Measurements from ENCODE around the gene SAT2.
"Not testable (repeated sequence)": the region's sequence is repeated elsewhere in the genome, so short reads cannot be mapped to it uniquely, and the experiment has no call there.

Gene SAT2

DNA sequence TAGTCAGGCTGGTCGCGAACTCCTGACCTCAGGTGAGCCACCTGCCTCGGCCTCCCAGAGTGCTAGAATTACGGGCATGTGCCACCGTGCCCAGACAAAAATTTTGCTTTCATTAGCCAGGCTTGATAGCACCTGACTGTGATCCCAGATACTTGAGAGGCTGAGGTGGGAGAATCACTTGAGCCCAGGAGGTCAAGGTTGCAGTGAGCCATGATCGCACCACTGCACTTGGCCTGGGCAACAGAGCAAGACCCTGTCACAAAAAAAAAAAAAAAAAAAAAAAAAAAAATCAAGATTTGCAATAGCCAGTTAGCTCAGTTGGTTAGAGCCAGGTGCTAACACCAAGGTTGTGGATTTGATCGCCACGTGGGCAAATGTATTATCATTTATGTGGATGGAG is 6.8 kb downstream of the SAT2 start:
- H3K4me3 Mint-ChIP-seq, result no peak overlapping the region
- no peaks in the 10 kb centered on the region for H3K36me3 Mint-ChIP-seq
- H3K4me1 Mint-ChIP-seq (ENCODE audit: low read depth), result no peaks in the 10 kb centered on the region
- H3K27ac Mint-ChIP-seq, result no peak overlapping the region
- no peaks in the 10 kb centered on the region for H3K27me3 Mint-ChIP-seq
- no peaks in the 10 kb centered on the region for H3K9me3 Mint-ChIP-seq (ENCODE audit: low read depth)

DNA sequence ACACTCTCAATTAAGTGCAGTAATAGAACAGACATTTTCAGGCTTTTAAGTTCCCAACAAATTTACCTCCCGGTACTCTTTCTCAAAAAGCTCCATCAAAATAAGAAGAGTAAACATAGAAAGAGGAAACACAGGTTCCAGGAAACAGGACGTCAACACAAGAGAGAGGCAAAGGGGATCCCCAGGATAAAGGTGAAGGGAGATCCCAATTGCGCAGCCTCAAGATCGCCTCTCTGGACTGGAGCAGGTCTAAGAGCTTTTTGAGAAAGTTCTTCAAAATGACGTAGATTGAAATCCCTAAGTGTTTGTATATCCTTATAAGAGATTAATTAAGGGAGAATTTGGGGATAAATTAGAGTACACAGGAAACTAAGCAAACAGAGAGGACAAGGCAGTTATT is 9.0 kb downstream of the SAT2 start:
- Mint-ChIP-seq H3K4me1 (ENCODE audit: low read depth) (peaks cover 4% of the 10 kb centered on the region), H3K27ac (no peak overlapping the region), H3K36me3 (no peaks in the 10 kb centered on the region), H3K9me3 (ENCODE audit: low read depth) (no peaks in the 10 kb centered on the region), H3K27me3 (no peaks in the 10 kb centered on the region), H3K4me3 (no peak overlapping the region)

DNA sequence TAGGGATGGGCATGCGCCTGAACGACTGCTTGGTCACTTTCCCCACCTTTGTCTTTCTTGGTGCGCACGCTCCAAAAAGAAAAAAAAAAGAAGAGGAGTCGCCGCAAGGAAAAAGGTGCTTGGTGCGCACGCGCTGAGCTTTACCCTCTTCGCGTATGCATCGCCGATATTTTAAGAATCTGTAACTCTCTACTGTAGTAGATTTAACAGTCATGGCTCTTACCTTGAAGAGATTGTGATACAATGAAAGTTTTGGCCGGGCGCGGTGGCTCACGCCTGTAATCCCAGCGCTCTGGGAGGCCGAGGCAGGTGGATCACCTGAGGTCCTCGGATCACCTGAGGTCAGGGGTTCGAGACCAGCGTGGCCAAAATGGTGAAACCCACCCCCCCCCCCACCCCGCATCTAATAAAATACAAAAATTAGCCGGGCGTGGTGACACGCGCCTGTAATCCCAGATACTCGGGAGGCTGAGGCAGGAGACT is 12.3 kb downstream of the SAT2 start:
- H3K9me3 Mint-ChIP-seq (ENCODE audit: low read depth), result no peaks in the 10 kb centered on the region
- peaks cover 3% of the 10 kb centered on the region for H3K36me3 Mint-ChIP-seq
- peak overlapping the region; percentile 85 for H3K27ac Mint-ChIP-seq
- peak overlapping the region; percentile 83 for H3K4me3 Mint-ChIP-seq
- peaks cover 31% of the 10 kb centered on the region for H3K4me1 Mint-ChIP-seq (ENCODE audit: low read depth)
- no peaks in the 10 kb centered on the region for H3K27me3 Mint-ChIP-seq

DNA sequence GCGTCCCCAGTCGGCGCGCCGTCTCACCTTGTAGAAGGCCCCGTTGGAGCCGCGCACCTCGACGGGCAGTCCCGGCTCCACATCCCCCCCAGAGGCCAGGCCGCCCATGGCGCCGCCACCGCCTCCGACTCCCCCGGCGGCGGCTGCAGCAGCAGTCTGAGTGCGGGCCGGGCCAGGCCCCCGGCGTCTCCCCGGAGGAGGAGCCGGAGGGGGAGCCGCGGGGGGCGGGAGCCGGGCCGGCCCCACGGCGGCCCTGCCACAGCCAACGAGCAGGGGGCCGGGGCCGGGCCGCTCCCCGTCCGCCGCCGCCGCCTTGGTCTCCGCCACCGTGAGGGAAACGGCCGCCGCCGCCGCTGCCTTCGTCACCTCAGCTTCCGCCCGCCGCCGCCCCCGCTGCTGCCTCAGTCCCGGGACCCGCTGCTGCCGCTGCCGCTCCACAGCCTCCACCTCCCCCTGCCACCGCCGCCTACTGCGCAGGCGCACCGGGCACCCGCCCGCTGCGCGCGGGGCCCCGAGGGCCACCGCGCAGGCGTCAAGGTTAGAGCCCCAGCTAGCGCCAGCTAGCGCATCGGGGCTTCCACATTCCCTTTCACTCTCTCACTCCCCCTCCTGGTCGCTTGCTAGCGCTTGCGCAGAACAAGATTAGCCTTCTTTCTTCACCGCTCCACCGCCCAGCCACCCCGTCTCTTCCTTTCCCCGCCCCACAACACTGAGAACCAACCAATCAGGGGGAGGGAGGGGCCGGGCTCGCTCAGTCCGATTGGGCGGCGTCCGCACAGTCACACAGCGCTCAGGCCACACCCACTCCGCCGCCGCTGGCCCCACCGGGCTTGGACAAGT is 13.0 kb downstream of the SAT2 start, which contains the start of gene FXR2:
TSS of gene FXR2 (minus strand) at position 473 of the 840 bp plus-strand sequence. CDS start at position 108, 365 bp downstream.
- Mint-ChIP-seq H3K4me1 (ENCODE audit: low read depth) (peaks cover 33% of the 10 kb centered on the region), H3K27me3 (no peaks in the 10 kb centered on the region), H3K9me3 (ENCODE audit: low read depth) (no peaks in the 10 kb centered on the region), H3K4me3 (peak within 1 kb of the TSS; percentile 95), H3K27ac (peak within 1 kb of the TSS; percentile 92), H3K36me3 (peaks cover 3% of the 10 kb centered on the region)

DNA sequence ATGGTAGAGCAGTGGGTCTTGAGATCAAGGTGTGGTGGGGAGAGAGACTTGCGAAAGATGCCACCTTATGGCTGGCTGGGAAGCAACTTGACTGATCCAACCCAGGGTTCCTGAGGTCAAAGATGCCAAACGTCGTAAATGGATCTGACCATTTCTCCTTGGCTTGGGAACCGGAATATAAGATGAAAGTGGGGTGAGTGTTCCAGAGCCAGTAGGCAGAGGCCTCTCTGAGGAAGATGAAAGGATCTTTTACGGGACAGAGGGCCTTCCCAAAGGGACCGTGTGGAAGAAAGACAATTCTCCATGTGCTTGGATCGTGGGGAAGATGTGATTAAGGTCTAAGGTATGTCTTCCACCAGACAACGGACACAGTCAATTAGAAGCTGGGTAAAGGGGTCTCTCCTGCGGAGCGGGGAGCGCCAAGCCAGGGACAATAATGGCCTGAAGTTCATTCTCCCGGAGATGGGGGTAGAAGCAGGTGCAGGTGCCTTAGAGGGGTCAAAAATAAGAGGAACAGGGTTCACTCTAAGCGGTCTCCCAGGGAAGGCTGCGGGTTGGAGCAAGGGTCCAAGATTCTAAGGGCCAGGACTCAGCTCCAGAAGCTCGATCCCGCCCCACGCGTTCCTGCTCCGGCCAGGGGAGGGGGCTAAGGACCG is 13.7 kb downstream of the SAT2 start:
- peaks cover 3% of the 10 kb centered on the region for H3K36me3 Mint-ChIP-seq
- peak overlapping the region; percentile 95 for H3K4me3 Mint-ChIP-seq
- H3K27ac Mint-ChIP-seq, result peak overlapping the region; percentile 92

DNA sequence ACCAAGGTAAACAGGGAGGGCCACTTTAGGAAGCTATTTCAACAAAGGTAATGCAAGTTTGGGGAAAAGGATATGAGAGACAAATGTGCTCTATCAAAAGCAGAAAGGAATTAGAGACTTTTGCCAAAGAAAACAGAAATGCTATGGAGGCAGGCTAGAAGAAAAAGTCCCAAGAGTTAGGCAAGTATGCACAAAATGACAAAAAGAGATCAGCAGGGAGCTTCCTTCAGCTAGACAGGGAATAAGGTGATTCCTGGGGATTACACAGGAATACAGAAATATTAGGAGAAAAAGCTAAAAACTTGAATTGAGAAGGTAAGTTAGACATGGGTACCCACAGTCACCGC is 15.4 kb downstream of the SAT2 start:
- Mint-ChIP-seq H3K4me1 (ENCODE audit: low read depth) (peaks cover 38% of the 10 kb centered on the region), H3K27me3 (no peaks in the 10 kb centered on the region), H3K27ac (peak overlapping the region; percentile 7), H3K9me3 (ENCODE audit: low read depth) (no peaks in the 10 kb centered on the region), H3K36me3 (peaks cover 3% of the 10 kb centered on the region), H3K4me3 (peak overlapping the region; percentile 95)

More for the DNA sequence above, 13.7 kb downstream of the SAT2 start:
- Mint-ChIP-seq H3K9me3 (ENCODE audit: low read depth) (no peaks in the 10 kb centered on the region), H3K4me1 (ENCODE audit: low read depth) (peaks cover 38% of the 10 kb centered on the region), H3K27me3 (no peaks in the 10 kb centered on the region)

DNA sequence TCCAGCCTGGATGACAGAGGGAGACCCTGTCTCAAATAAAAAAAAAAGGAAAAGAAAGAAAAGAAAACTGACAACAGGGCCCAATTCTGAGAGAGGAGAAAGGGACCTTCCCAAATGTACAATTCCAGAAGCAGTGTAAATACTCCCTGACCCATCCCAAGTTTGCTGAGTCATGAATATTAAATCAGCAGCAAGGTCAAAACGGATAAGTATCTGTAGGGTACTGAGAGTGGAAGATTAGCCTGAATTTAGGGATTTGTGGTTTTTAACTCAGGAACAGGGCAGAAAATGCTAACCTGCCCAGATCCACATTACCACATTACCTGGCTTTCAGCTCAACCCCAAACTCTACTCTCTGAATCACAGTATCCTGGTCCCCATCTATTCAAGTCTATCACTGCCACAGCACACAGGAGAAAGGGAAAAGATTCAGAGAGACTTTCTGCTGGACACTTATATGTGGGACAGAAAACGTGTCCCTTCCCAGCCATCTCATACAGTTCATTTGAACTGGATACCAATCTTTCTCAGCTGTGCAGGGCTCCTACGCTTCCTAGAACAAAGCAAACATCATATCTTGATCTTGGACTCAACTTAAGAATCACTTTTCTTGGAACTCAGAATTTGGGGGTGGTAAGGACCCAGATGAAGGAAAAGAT is 15.9 kb downstream of the SAT2 start:
- H3K9me3 Mint-ChIP-seq (ENCODE audit: low read depth), result no peaks in the 10 kb centered on the region
- H3K4me3 Mint-ChIP-seq, result peak overlapping the region; percentile 95
- peaks cover 38% of the 10 kb centered on the region for H3K4me1 Mint-ChIP-seq (ENCODE audit: low read depth)
- H3K36me3 Mint-ChIP-seq, result peaks cover 3% of the 10 kb centered on the region
- no peaks in the 10 kb centered on the region for H3K27me3 Mint-ChIP-seq
- peak overlapping the region; percentile 7 for H3K27ac Mint-ChIP-seq

DNA sequence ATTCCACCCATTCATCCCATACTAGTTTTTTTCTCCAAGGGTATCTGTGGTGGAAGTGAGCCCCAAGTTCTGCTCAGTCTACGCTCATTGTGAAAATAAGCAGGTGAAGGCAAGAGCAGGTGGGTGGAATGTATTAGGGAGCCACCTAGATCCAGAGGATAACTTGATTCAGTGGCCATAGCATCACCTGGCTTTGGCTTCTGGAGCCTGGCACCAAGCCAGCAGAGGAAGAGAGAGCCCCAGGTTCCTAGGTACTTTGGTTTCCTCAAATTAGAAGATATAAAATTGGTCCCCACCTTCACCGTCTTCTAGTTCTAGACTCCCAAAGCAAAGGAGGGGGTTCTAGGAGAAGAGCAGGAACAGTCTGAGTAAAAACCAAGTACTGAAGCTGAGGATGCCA is 17.0 kb downstream of the SAT2 start:
- peaks cover 9% of the 10 kb centered on the region for H3K36me3 Mint-ChIP-seq
- no peak overlapping the region for H3K27ac Mint-ChIP-seq
- H3K4me1 Mint-ChIP-seq (ENCODE audit: low read depth), result peaks cover 41% of the 10 kb centered on the region
- peak overlapping the region; percentile 48 for H3K4me3 Mint-ChIP-seq
- H3K9me3 Mint-ChIP-seq (ENCODE audit: low read depth), result no peaks in the 10 kb centered on the region
- H3K27me3 Mint-ChIP-seq, result no peaks in the 10 kb centered on the region

DNA sequence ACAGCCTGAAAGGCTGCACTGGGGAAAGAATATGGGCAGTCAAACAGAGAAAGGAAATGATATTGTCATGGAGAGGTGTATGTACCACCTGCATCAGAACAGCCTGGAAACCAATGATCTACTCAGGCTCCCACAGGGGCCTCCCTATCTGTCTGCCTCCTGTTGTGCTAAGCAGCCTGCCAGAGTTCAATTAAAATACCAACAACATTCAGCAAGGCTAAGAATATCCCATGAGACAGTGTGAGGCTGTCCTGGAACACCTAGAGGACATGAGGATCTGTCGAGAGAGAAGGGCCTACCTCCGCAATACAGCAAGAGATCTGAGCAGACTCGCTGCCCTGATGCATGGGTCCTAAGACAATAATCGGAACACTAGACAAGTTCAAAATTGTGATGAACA is 21.3 kb downstream of the SAT2 start:
- Mint-ChIP-seq H3K27ac (peak overlapping the region; percentile 61), H3K27me3 (no peaks in the 10 kb centered on the region), H3K9me3 (ENCODE audit: low read depth) (no peaks in the 10 kb centered on the region), H3K4me3 (no peak overlapping the region), H3K36me3 (peaks cover 9% of the 10 kb centered on the region), H3K4me1 (ENCODE audit: low read depth) (peaks cover 17% of the 10 kb centered on the region)

DNA sequence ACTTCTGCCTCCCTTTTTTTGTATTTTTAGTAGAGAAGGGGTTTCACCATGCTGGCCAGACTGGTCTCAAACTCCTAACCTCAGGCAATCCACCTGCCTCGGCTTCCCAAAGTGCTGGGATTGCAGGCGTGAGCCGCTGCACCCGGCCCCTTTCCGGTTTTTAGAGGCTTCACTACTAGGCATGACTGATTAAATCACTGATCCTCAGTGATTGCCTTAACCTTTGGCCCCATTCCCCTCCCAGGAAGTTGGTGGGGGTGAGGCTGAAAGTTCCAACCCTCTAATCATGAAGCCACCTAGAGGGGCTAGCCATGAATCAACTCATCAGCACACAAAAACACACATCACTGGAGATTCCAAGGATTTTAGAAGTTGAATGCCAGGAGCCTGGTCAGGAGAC is 30.1 kb downstream of the SAT2 start:
- H3K27me3 Mint-ChIP-seq; H3K27ac Mint-ChIP-seq; H3K4me1 Mint-ChIP-seq (ENCODE audit: low read depth); H3K4me3 Mint-ChIP-seq; H3K9me3 Mint-ChIP-seq (ENCODE audit: low read depth): not testable (repeated sequence)
- H3K36me3 Mint-ChIP-seq, result peaks cover 14% of the 10 kb centered on the region

DNA sequence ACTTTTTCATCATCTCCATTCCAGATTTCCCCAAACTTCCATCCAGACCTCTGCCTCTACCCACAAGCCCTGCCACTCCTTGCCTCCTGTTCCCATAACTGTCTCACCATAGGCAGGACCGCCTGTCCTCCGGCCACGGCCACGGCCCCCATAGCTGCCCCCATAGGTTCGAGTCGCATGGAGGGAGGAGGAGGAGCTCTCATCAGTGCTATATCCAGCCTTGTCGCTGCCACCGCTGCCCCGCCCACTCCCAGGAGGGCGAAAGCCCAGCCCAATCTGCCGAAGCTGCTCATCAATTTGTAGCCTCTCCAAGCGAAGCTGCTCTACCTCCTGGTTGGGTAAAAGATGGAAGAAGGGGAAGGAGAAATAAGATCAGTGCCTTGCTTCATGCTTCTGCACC is 34.3 kb downstream of the SAT2 start:
- H3K36me3 Mint-ChIP-seq, result peaks cover 12% of the 10 kb centered on the region
- H3K4me3 Mint-ChIP-seq, result no peak overlapping the region
- H3K27ac Mint-ChIP-seq, result no peak overlapping the region

DNA sequence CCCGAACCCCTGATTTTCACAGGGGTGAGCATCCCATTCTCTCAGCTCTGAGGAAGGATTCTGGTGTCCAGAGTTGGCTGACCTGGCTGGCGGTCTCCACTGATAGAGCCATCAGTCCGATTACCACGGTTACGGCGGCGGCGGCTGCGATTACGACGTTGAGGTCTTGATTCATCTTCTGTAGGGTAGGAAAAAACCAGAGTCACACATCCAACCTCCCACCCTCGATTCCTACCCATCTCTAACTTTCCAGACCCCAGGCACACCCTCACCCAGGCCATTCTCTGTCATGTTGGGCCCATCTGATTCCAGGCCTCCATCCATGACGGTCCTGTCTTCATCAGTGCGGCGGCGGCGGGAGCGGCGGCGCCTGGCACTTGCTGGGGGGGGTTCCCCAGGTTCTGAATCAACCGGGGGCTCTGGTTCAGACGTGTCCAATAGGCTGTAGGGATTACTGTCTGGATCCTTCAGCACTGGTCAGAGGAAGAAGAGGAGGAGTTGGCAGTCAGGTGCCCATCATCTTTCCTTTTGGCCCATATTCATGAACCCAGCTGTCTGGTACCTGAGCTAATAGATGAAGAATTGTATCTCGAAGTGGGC is 35.1 kb downstream of the SAT2 start:
- Mint-ChIP-seq H3K4me3 (no peak overlapping the region), H3K27me3 (no peaks in the 10 kb centered on the region), H3K9me3 (ENCODE audit: low read depth) (no peaks in the 10 kb centered on the region), H3K36me3 (peaks cover 12% of the 10 kb centered on the region), H3K27ac (no peak overlapping the region), H3K4me1 (ENCODE audit: low read depth) (peaks cover 3% of the 10 kb centered on the region)

More for the DNA sequence above, 34.3 kb downstream of the SAT2 start:
- Mint-ChIP-seq H3K9me3 (ENCODE audit: low read depth) (no peaks in the 10 kb centered on the region), H3K27me3 (no peaks in the 10 kb centered on the region), H3K4me1 (ENCODE audit: low read depth) (peaks cover 2% of the 10 kb centered on the region)

DNA sequence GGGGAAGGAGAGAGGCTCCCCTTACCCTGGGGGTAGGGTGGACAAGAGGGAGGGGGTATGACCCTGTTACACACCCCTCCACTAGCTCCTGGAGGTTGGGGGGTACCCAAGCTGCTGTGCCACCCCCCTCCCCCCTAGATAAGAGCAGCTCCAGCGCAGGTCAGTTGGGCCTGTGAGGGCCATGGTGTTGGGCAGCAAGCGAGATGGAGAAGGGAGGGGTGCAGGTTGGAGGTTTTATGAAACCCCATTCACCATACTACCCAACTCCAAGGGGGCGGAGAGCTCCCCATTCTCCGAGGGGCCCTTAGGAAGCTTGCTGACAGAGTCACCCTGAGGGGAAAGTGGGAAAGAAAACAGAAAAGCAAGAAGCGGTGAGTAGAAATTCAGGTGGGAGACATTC is 36.0 kb downstream of the SAT2 start:
- peaks cover 2% of the 10 kb centered on the region for H3K4me1 Mint-ChIP-seq (ENCODE audit: low read depth)
- H3K4me3 Mint-ChIP-seq, result no peak overlapping the region
- H3K9me3 Mint-ChIP-seq (ENCODE audit: low read depth), result no peaks in the 10 kb centered on the region
- H3K36me3 Mint-ChIP-seq, result peaks cover 9% of the 10 kb centered on the region
- H3K27me3 Mint-ChIP-seq, result no peaks in the 10 kb centered on the region
- no peak overlapping the region for H3K27ac Mint-ChIP-seq

DNA sequence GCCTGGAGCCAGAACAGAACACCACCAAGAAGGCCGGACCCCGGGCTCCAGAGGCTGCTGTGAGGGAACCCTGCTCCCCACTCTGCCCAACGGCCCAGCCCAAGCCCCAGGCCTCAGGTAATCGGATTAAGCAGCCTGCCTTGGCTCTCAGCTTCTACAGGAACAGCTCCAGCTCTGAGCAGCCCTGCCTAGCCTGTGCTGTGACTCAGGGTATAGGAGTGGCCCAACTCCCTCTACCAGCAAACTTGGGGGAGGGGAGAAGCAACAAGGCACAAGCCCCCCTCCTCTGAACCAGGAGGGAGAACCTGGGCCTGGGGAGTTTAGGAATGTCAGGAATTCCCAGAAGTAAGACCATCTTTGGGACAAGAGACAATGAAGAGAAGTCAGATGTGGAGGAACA is 36.9 kb downstream of the SAT2 start:
- Mint-ChIP-seq H3K9me3 (ENCODE audit: low read depth) (no peaks in the 10 kb centered on the region), H3K27ac (no peak overlapping the region)

More for the DNA sequence above, 36.9 kb downstream of the SAT2 start:
- Mint-ChIP-seq H3K4me3 (no peak overlapping the region), H3K36me3 (peaks cover 9% of the 10 kb centered on the region), H3K27me3 (no peaks in the 10 kb centered on the region), H3K4me1 (ENCODE audit: low read depth) (peaks cover 3% of the 10 kb centered on the region)

Measured in activated naive CD8-positive, alpha-beta T cell (primary cell).